VCaP (cell line): Measurements from ENCODE around the gene LSP1.

Experiments
- H3K27ac ChIP-seq: fragments of 450-650 bp; 2 replicates; pipeline ENCODE4 v1.5.1; 2017
- CTCF ChIP-seq: fragments of 450-650 bp; conservative IDR thresholded peaks from 2 replicates; pipeline ENCODE4 v1.5.1; 2017; ENCODE audit warnings: mild to moderate bottlenecking, moderate library complexity

Gene LSP1

GRCh38 chr11:1814691-1815090 lies 38.2 kb upstream of the LSP1 start:
- TF ChIP-seq CTCF: no peak
- no peak overlapping the region for H3K27ac ChIP-seq

- no peak for TF ChIP-seq CTCF
- H3K27ac ChIP-seq: no peak overlapping the region
These were observed 37.6 kb upstream of the LSP1 start for GRCh38 chr11:1815311-1815710.

- TF ChIP-seq CTCF: no peak
These were observed 37.1 kb upstream of the LSP1 start for GRCh38 chr11:1815751-1816150.

GRCh38 chr11:1817000-1817399 lies 35.9 kb upstream of the LSP1 start:
- TF ChIP-seq CTCF: no peak

More at GRCh38 chr11:1815751-1816150, 37.1 kb upstream of the LSP1 start:
- H3K27ac ChIP-seq: no peak overlapping the region

GRCh38 chr11:1817511-1817910 lies 35.4 kb upstream of the LSP1 start:
- no peak overlapping the region for H3K27ac ChIP-seq
- TF ChIP-seq CTCF: no peak

More at GRCh38 chr11:1817000-1817399, 35.9 kb upstream of the LSP1 start:
- H3K27ac ChIP-seq: no peak overlapping the region

- no peak for TF ChIP-seq CTCF
- no peak overlapping the region for H3K27ac ChIP-seq
These were observed 33.8 kb upstream of the LSP1 start for GRCh38 chr11:1819074-1819473.

GRCh38 chr11:1820463-1821325 lies 32.2 kb upstream of the LSP1 start:
- TF ChIP-seq CTCF: no peak
- H3K27ac ChIP-seq: no peak overlapping the region
